Neutrophil (primary cell): ENCODE data around the gene CPLX3.
A peak's percentile ranks its signal among the peaks of the same experiment; 100 is the strongest.

Experiments used
- H3K27ac ChIP-seq: fragments of 200-600 bp; sonication (generic); 2 replicates; pipeline ENCODE4 v1.5.1; 2016; ENCODE audit warnings: mild to moderate bottlenecking, moderate library complexity
- H3K27me3 ChIP-seq: fragments of 200-600 bp; sonication (generic); 2 replicates; pipeline ENCODE4 v1.6.0; 2016; ENCODE audit warnings: mild to moderate bottlenecking
- H3K36me3 ChIP-seq: fragments of 200-600 bp; sonication (generic); 2 replicates; pipeline ENCODE4 v1.5.1; 2017
- H3K4me1 ChIP-seq, 2 experiments: fragments of 200-600 bp in 1 of 2; sonication (generic) in 1 of 2; 1 replicate in 1 of 2; 2 replicates in 1 of 2; pipeline versions ENCODE4 v1.5.1 to v1.6.1; 2013 to 2016; ENCODE audit warnings: low read depth in 1 of 2, low read length in 1 of 2, mild to moderate bottlenecking in 1 of 2, moderate library complexity in 1 of 2; ENCODE audit not compliant: control insufficient read depth in 1 of 2, insufficient read depth in 1 of 2
- H3K4me3 ChIP-seq, 2 experiments: fragments of 200-600 bp in 1 of 2; sonication (generic) in 1 of 2; 1 replicate in 1 of 2; 2 replicates in 1 of 2; pipeline ENCODE4 v1.5.1; 2013 to 2016; ENCODE audit warnings: low read depth in 1 of 2, low read length in 1 of 2, mild to moderate bottlenecking in 1 of 2, moderate library complexity in 1 of 2
- H3K9me3 ChIP-seq: fragments of 200-600 bp; sonication (generic); 2 replicates; pipeline ENCODE4 v1.5.1; 2016
- TF ChIP-seq, protein P1 (sequence below): fragments of 200-600 bp; sonication (generic); IDR thresholded peaks from 2 replicates; pipeline ENCODE4 v1.5.1; 2016; ENCODE audit warnings: antibody characterized with exemption

CPLX3 gene

GRCh38 chr15:74857082-74857655, 30.7 kb downstream of the CPLX3 start:
- Histone ChIP-seq H3K4me1 (no peaks in the 10 kb centered on the region), H3K27ac (peak overlapping the region; percentile 26)
- TF ChIP-seq, protein P1, sequence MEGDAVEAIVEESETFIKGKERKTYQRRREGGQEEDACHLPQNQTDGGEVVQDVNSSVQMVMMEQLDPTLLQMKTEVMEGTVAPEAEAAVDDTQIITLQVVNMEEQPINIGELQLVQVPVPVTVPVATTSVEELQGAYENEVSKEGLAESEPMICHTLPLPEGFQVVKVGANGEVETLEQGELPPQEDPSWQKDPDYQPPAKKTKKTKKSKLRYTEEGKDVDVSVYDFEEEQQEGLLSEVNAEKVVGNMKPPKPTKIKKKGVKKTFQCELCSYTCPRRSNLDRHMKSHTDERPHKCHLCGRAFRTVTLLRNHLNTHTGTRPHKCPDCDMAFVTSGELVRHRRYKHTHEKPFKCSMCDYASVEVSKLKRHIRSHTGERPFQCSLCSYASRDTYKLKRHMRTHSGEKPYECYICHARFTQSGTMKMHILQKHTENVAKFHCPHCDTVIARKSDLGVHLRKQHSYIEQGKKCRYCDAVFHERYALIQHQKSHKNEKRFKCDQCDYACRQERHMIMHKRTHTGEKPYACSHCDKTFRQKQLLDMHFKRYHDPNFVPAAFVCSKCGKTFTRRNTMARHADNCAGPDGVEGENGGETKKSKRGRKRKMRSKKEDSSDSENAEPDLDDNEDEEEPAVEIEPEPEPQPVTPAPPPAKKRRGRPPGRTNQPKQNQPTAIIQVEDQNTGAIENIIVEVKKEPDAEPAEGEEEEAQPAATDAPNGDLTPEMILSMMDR = no peak

DNA sequence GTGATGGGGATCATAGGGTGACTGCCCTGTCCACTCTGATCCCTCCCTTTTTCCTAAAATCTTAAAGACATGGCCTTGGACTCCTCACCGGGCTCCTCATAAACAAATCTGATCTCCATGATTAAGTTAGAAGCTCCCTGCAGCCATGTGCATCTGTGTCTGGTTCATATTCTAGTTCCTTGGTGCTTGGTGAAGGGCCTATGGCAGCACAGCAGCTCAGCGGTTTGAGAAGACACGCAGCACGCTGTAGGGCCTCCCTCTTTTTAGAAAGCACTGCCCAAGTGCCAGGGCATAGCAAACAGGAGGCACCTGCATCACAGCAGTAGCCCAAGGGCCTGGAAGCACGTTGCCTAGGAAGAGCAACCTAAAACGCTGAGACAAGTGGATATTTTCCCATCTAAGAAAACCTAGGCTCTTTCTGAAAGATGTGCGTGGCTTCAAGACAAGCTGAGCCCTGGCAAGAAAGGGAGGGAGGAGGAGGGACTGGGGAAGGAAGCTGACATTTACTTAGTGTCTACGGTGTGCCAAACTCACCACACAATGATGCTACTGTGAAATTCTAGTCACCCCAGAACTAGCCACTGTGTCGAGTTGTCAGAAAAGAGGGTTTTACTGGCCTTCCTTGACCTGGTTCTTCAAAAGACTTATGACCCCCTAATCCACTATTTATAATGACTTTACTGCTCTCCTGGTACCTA, 31.4 kb downstream of the CPLX3 start:
- TF ChIP-seq, protein P1 = no peak
- Histone ChIP-seq H3K4me3 (no peak overlapping the region), H3K27me3 (no peaks in the 10 kb centered on the region), H3K27ac (peak overlapping the region; percentile 52), H3K36me3 (peaks cover 37% of the 10 kb centered on the region), H3K9me3 (no peaks in the 10 kb centered on the region), H3K4me1 (no peaks in the 10 kb centered on the region)

More at GRCh38 chr15:74857082-74857655, 30.7 kb downstream of the CPLX3 start:
- H3K4me3 ChIP-seq = no peak overlapping the region
- no peaks in the 10 kb centered on the region for H3K27me3 ChIP-seq
- no peaks in the 10 kb centered on the region for H3K9me3 ChIP-seq
- peaks cover 44% of the 10 kb centered on the region for H3K36me3 ChIP-seq

- peak overlapping the region; percentile 52 for H3K27ac ChIP-seq
- H3K4me1 ChIP-seq = no peaks in the 10 kb centered on the region
- H3K36me3 ChIP-seq = peaks cover 32% of the 10 kb centered on the region
- H3K9me3 ChIP-seq = no peaks in the 10 kb centered on the region
- no peaks in the 10 kb centered on the region for H3K27me3 ChIP-seq
- TF ChIP-seq, protein P1 = no peak
- no peak overlapping the region for H3K4me3 ChIP-seq
Measured at GRCh38 chr15:74858369-74858740, 31.9 kb downstream of the CPLX3 start.

- Histone ChIP-seq H3K4me3 (no peak overlapping the region), H3K27ac (peak overlapping the region; percentile 52), H3K27me3 (no peaks in the 10 kb centered on the region), H3K4me1 (peaks cover 22 to 25% of the 10 kb centered on the region in 2 experiments), H3K9me3 (no peaks in the 10 kb centered on the region), H3K36me3 (peaks cover 12% of the 10 kb centered on the region)
- TF ChIP-seq, protein P1 = no peak
Measured at GRCh38 chr15:74863239-74864056, 37.0 kb downstream of the CPLX3 start.

DNA sequence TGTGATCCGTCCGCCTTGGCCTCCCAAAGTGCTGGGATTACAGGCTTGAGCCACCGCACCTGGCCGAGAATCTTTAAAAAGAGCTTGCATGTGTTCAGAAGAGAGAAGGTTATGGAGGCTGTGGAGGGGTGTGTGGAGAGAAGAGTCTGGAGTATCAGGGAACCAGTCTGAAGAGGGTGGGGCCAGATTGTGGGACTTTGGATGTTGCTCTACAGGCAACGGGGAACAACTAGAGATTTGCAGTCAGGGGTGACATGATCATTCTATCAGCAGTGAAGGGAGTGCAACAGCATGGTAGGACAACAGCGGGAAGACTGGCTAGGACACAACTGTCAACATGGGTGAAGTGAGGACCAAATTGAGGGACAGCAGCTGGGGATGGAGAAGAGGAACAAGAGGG, 37.9 kb downstream of the CPLX3 start:
- no peak overlapping the region for H3K27ac ChIP-seq
- TF ChIP-seq, protein P1 = no peak

More for the DNA sequence above, 37.9 kb downstream of the CPLX3 start:
- no peak overlapping the region for H3K4me3 ChIP-seq
- no peaks in the 10 kb centered on the region for H3K9me3 ChIP-seq
- peaks cover 12% of the 10 kb centered on the region for H3K36me3 ChIP-seq
- H3K27me3 ChIP-seq = no peaks in the 10 kb centered on the region
- peaks cover 31 to 33% of the 10 kb centered on the region in 2 experiments for H3K4me1 ChIP-seq
